ENCODE data around the gene CCDC86.

- TF ChIP-seq HOXB13 (CRISPR knock-in tag; IDR thresholded peaks at IDR 0.05; ENCODE audit: low read depth) (no peak), JUN (IDR thresholded peaks at IDR 0.05) (no peak), NFE2L2 (conservative IDR thresholded peaks at IDR 0.05; ENCODE audit: low read length) (no peak), SMC3 (IDR thresholded peaks at IDR 0.05) (no peak), ZC3H11A (IDR thresholded peaks at IDR 0.05) (no peak), NR3C1 (IDR thresholded peaks at IDR 0.05) (no peak), CTCF (IDR thresholded peaks at IDR 0.05) (no peak), BCL3 (IDR thresholded peaks at IDR 0.05) (no peak)
Measured at GRCh38 chr11:60858731-60859464, 17.0 kb downstream of the CCDC86 start.
